ENCODE data around the gene ANKRD45.
"Not testable (repeated sequence)": the region's sequence is repeated elsewhere in the genome, so short reads cannot be mapped to it uniquely, and the experiment has no call there.

The ANKRD45 gene

GRCh38 chr1:173616859-173617258 is 52.8 kb downstream of the ANKRD45 start:
- no peaks in the 10 kb centered on the region for H3K27me3 ChIP-seq (replicated peaks; ENCODE audit: control insufficient read depth, insufficient read depth, low read length, poor library complexity, severe bottlenecking)
- DNase-seq, result no peak
- no peak overlapping the region for H3K4me3 ChIP-seq (ENCODE audit: insufficient read depth, low read depth, low read length, poor library complexity, severe bottlenecking)
- H3K9me3 ChIP-seq (ENCODE audit: control insufficient read depth, low read length), result no peaks in the 10 kb centered on the region
- H3K36me3 ChIP-seq (ENCODE audit: control insufficient read depth, insufficient read depth, low read length), result no peaks in the 10 kb centered on the region
- H3K27ac ChIP-seq (ENCODE audit: insufficient read depth, low read length, poor library complexity, severe bottlenecking), result no peak overlapping the region
- no peaks in the 10 kb centered on the region for H3K4me1 ChIP-seq (ENCODE audit: control insufficient read depth, insufficient read depth, low read length, poor library complexity, severe bottlenecking)

GRCh38 chr1:173613086-173613485 is 56.6 kb downstream of the ANKRD45 start:
- not testable (repeated sequence) for H3K9me3 ChIP-seq (ENCODE audit: control insufficient read depth, low read length); H3K36me3 ChIP-seq (ENCODE audit: control insufficient read depth, insufficient read depth, low read length); H3K4me3 ChIP-seq (ENCODE audit: insufficient read depth, low read depth, low read length, poor library complexity, severe bottlenecking); H3K4me1 ChIP-seq (ENCODE audit: control insufficient read depth, insufficient read depth, low read length, poor library complexity, severe bottlenecking); H3K27me3 ChIP-seq (replicated peaks; ENCODE audit: control insufficient read depth, insufficient read depth, low read length, poor library complexity, severe bottlenecking); H3K27ac ChIP-seq (ENCODE audit: insufficient read depth, low read length, poor library complexity, severe bottlenecking); DNase-seq

DNA sequence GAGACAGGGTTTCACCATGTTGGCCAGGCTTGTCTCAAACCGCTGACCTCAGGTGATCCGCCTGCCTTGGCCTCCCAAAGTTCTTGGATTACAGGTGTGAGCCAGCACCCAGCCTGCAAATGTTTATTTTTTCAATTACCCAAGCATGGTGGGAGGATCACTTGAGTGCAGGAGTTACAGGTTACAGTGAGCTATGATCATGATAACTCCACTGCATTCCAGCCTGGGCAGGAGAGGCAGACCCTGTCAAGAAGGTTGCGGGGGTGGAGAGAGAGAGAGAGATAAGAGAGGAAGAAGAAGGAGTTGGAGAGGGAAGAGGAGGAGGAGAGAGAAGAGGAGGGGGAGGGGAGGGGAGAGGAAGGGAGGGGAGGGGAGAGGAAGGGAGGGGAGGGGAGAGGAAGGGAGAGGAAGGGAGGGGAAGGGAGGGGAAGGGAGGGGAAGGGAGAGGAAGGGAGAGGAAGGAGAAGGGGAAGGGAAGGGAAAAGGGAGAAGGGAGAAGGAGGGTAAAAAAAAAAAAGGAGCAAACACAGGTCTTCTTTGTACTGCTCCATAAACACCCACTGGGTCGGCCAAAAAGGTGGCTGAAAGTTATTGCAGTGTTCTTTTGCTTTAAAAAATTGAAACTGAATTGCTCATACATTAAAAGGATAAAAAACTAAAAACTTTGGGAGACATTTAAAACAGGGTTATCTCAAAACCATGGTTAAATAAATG is 61.0 kb downstream of the ANKRD45 start:
- H3K9me3 ChIP-seq (ENCODE audit: control insufficient read depth, low read length), result no peaks in the 10 kb centered on the region
- no peak for DNase-seq

GRCh38 chr1:173603056-173603591 is 66.5 kb downstream of the ANKRD45 start, which contains the start of gene SLC9C2:
Gene SLC9C2, minus strand, starts transcription at chr1:173603072. Its CDS starts 1,296 bp downstream, at chr1:173601776.
- Histone ChIP-seq H3K36me3 (ENCODE audit: control insufficient read depth, insufficient read depth, low read length) (no peaks in the 10 kb centered on the region), H3K27ac (ENCODE audit: insufficient read depth, low read length, poor library complexity, severe bottlenecking) (no peak within 1 kb of the TSS), H3K27me3 (replicated peaks; ENCODE audit: control insufficient read depth, insufficient read depth, low read length, poor library complexity, severe bottlenecking) (no peaks in the 10 kb centered on the region), H3K9me3 (ENCODE audit: control insufficient read depth, low read length) (no peaks in the 10 kb centered on the region), H3K4me3 (ENCODE audit: insufficient read depth, low read depth, low read length, poor library complexity, severe bottlenecking) (no peak within 1 kb of the TSS), H3K4me1 (ENCODE audit: control insufficient read depth, insufficient read depth, low read length, poor library complexity, severe bottlenecking) (no peaks in the 10 kb centered on the region)
- DNase-seq, result no peak

More for the DNA sequence above, 61.0 kb downstream of the ANKRD45 start:
- Histone ChIP-seq H3K27me3 (replicated peaks; ENCODE audit: control insufficient read depth, insufficient read depth, low read length, poor library complexity, severe bottlenecking) (no peaks in the 10 kb centered on the region), H3K36me3 (ENCODE audit: control insufficient read depth, insufficient read depth, low read length) (no peaks in the 10 kb centered on the region), H3K27ac (ENCODE audit: insufficient read depth, low read length, poor library complexity, severe bottlenecking) (no peak overlapping the region), H3K4me1 (ENCODE audit: control insufficient read depth, insufficient read depth, low read length, poor library complexity, severe bottlenecking) (no peaks in the 10 kb centered on the region), H3K4me3 (ENCODE audit: insufficient read depth, low read depth, low read length, poor library complexity, severe bottlenecking) (no peak overlapping the region)

DNA sequence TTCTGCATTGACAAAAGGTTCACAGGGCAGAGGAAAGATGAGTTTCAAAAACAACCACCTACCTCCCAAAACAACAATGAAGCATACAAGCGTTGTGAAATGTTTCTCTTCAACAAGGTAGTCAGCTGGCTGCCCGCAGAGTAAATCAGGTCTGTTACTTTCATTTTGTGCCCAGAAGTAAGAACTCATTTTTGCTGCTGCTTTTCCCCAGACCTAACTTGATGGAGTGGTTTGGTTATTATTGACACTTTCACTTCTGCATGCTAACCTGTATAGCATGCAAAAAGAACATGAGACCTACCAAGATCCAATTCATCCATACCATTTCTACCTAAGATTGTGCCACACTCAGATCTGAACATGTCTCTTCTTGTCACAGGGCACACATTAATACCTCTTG is 68.1 kb downstream of the ANKRD45 start:
- Histone ChIP-seq H3K27me3 (replicated peaks; ENCODE audit: control insufficient read depth, insufficient read depth, low read length, poor library complexity, severe bottlenecking) (no peaks in the 10 kb centered on the region), H3K36me3 (ENCODE audit: control insufficient read depth, insufficient read depth, low read length) (no peaks in the 10 kb centered on the region), H3K27ac (ENCODE audit: insufficient read depth, low read length, poor library complexity, severe bottlenecking) (no peak overlapping the region), H3K9me3 (ENCODE audit: control insufficient read depth, low read length) (no peaks in the 10 kb centered on the region), H3K4me3 (ENCODE audit: insufficient read depth, low read depth, low read length, poor library complexity, severe bottlenecking) (no peak overlapping the region), H3K4me1 (ENCODE audit: control insufficient read depth, insufficient read depth, low read length, poor library complexity, severe bottlenecking) (no peaks in the 10 kb centered on the region)
- DNase-seq, result no peak

- no peaks in the 10 kb centered on the region for H3K9me3 ChIP-seq (ENCODE audit: control insufficient read depth, low read length)
- H3K4me3 ChIP-seq (ENCODE audit: insufficient read depth, low read depth, low read length, poor library complexity, severe bottlenecking), result no peak overlapping the region
- no peaks in the 10 kb centered on the region for H3K36me3 ChIP-seq (ENCODE audit: control insufficient read depth, insufficient read depth, low read length)
- no peak for DNase-seq
- H3K27me3 ChIP-seq (replicated peaks; ENCODE audit: control insufficient read depth, insufficient read depth, low read length, poor library complexity, severe bottlenecking), result no peaks in the 10 kb centered on the region
- H3K4me1 ChIP-seq (ENCODE audit: control insufficient read depth, insufficient read depth, low read length, poor library complexity, severe bottlenecking), result no peaks in the 10 kb centered on the region
- no peak overlapping the region for H3K27ac ChIP-seq (ENCODE audit: insufficient read depth, low read length, poor library complexity, severe bottlenecking)
These were observed 73.4 kb downstream of the ANKRD45 start for GRCh38 chr1:173596097-173596825.

GRCh38 chr1:173591138-173591537 is 78.5 kb downstream of the ANKRD45 start:
- DNase-seq, result not testable (repeated sequence)

GRCh38 chr1:173590557-173590956 is 79.1 kb downstream of the ANKRD45 start:
- Histone ChIP-seq H3K4me3 (ENCODE audit: insufficient read depth, low read depth, low read length, poor library complexity, severe bottlenecking) (no peak overlapping the region), H3K4me1 (ENCODE audit: control insufficient read depth, insufficient read depth, low read length, poor library complexity, severe bottlenecking) (no peaks in the 10 kb centered on the region), H3K9me3 (ENCODE audit: control insufficient read depth, low read length) (no peaks in the 10 kb centered on the region), H3K27ac (ENCODE audit: insufficient read depth, low read length, poor library complexity, severe bottlenecking) (no peak overlapping the region), H3K27me3 (replicated peaks; ENCODE audit: control insufficient read depth, insufficient read depth, low read length, poor library complexity, severe bottlenecking) (no peaks in the 10 kb centered on the region), H3K36me3 (ENCODE audit: control insufficient read depth, insufficient read depth, low read length) (no peaks in the 10 kb centered on the region)
- no peak for DNase-seq

More at GRCh38 chr1:173591138-173591537, 78.5 kb downstream of the ANKRD45 start:
- H3K36me3 ChIP-seq (ENCODE audit: control insufficient read depth, insufficient read depth, low read length); H3K27ac ChIP-seq (ENCODE audit: insufficient read depth, low read length, poor library complexity, severe bottlenecking); H3K9me3 ChIP-seq (ENCODE audit: control insufficient read depth, low read length); H3K4me1 ChIP-seq (ENCODE audit: control insufficient read depth, insufficient read depth, low read length, poor library complexity, severe bottlenecking); H3K4me3 ChIP-seq (ENCODE audit: insufficient read depth, low read depth, low read length, poor library complexity, severe bottlenecking); H3K27me3 ChIP-seq (replicated peaks; ENCODE audit: control insufficient read depth, insufficient read depth, low read length, poor library complexity, severe bottlenecking): not testable (repeated sequence)

DNA sequence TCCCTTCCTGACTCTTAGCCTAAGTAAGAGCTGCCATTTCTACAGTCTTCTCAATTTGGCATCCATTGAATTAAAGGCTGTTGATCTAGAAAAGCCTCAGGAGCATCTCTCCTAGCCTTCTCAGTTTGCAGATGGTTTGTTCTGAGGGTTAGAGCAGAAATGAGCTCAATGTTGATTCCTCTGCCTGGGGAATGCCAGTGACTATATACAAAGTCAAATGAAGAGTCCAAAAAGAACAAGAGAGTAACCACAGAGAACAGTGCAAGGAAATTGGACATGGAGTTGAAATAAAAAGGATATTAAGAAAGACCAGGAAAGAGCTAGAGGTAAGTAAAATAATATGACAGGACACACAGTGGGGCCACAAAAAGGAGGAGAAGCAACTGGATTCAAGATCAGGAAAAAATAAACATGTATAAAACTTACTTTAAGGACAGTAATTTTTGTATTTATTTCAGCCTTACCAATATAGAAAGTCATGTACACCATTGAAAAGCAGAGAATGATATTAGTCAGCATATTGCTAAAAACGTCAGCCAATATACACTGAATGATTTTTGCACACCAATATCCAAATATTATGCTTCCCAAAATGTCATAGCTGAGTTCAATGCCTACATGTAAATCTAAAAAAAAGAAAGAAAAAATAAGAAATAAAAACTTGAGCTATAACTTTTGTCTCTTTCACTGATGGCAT is 88.1 kb downstream of the ANKRD45 start:
- no peak for DNase-seq
- Histone ChIP-seq H3K36me3 (ENCODE audit: control insufficient read depth, insufficient read depth, low read length) (no peaks in the 10 kb centered on the region), H3K9me3 (ENCODE audit: control insufficient read depth, low read length) (no peaks in the 10 kb centered on the region), H3K4me3 (ENCODE audit: insufficient read depth, low read depth, low read length, poor library complexity, severe bottlenecking) (no peak overlapping the region), H3K4me1 (ENCODE audit: control insufficient read depth, insufficient read depth, low read length, poor library complexity, severe bottlenecking) (no peaks in the 10 kb centered on the region), H3K27ac (ENCODE audit: insufficient read depth, low read length, poor library complexity, severe bottlenecking) (no peak overlapping the region), H3K27me3 (replicated peaks; ENCODE audit: control insufficient read depth, insufficient read depth, low read length, poor library complexity, severe bottlenecking) (no peaks in the 10 kb centered on the region)

All from effector memory CD4-positive, alpha-beta T cell (primary cell).